Ishikawa (cell line): Measurements from ENCODE around the gene TMEM63A.

Source experiments
- CEBPB ChIP-seq: IDR thresholded peaks from 2 replicates; pipeline ENCODE4 v1.6.1; 2012
- CREB1 ChIP-seq: IDR thresholded peaks from 2 replicates; pipeline ENCODE4 v1.6.1; 2012; ENCODE audit warnings: low read depth
- EGR1 ChIP-seq: IDR thresholded peaks from 2 replicates; pipeline ENCODE4 v1.6.1; 2012
- EP300 ChIP-seq: IDR thresholded peaks from 2 replicates; pipeline ENCODE4 v1.6.1; 2012; ENCODE audit warnings: borderline replicate concordance
- FOXM1 ChIP-seq: IDR thresholded peaks from 2 replicates; pipeline ENCODE4 v1.6.1; 2012; ENCODE audit warnings: low read depth, borderline replicate concordance
- NFIC ChIP-seq: IDR thresholded peaks from 2 replicates; pipeline ENCODE4 v1.6.1; 2012
- RAD21 ChIP-seq: IDR thresholded peaks from 2 replicates; pipeline ENCODE4 v1.6.1; 2012; ENCODE audit warnings: low read depth
- REST ChIP-seq: IDR thresholded peaks from 2 replicates; pipeline ENCODE4 v1.6.1; 2012; ENCODE audit warnings: low read depth, mild to moderate bottlenecking
- TAF1 ChIP-seq: IDR thresholded peaks from 2 replicates; pipeline ENCODE4 v1.6.1; 2012; ENCODE audit warnings: low read depth, mild to moderate bottlenecking
- YY1 ChIP-seq: IDR thresholded peaks from 2 replicates; pipeline ENCODE4 v1.6.1; 2012; ENCODE audit warnings: low read depth
- TF ChIP-seq, protein P1 (sequence below): IDR thresholded peaks from 2 replicates; pipeline ENCODE4 v1.6.1; 2012
- TF ChIP-seq, protein P2 (sequence below): IDR thresholded peaks from 2 replicates; pipeline ENCODE4 v1.6.1; 2012

GRCh38 chr1:225844236-225845061 is 37.7 kb downstream of the TMEM63A start:
- TF ChIP-seq CEBPB (no peak), EP300 (no peak), REST (no peak), NFIC (no peak), FOXM1 (no peak), EGR1 (no peak), RAD21 (no peak), YY1 (no peak), CREB1 (no peak), TAF1 (no peak)
- TF ChIP-seq, protein P1, sequence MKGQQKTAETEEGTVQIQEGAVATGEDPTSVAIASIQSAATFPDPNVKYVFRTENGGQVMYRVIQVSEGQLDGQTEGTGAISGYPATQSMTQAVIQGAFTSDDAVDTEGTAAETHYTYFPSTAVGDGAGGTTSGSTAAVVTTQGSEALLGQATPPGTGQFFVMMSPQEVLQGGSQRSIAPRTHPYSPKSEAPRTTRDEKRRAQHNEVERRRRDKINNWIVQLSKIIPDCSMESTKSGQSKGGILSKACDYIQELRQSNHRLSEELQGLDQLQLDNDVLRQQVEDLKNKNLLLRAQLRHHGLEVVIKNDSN: no peak
- TF ChIP-seq, protein P2, sequence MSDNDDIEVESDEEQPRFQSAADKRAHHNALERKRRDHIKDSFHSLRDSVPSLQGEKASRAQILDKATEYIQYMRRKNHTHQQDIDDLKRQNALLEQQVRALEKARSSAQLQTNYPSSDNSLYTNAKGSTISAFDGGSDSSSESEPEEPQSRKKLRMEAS: 0 out of 2 replicates have a peak, but pooled peaks have one; percentile 18
